ENCODE data around the gene NDUFB2. TPM values are rescaled to one million over a fixed set of nuclear protein-coding genes. Genes with fewer than 3 reads are reported as not detected.

The NDUFB2 gene
- total RNA-seq, 1 experiment from 2014 or later: 189 TPM

DNA sequence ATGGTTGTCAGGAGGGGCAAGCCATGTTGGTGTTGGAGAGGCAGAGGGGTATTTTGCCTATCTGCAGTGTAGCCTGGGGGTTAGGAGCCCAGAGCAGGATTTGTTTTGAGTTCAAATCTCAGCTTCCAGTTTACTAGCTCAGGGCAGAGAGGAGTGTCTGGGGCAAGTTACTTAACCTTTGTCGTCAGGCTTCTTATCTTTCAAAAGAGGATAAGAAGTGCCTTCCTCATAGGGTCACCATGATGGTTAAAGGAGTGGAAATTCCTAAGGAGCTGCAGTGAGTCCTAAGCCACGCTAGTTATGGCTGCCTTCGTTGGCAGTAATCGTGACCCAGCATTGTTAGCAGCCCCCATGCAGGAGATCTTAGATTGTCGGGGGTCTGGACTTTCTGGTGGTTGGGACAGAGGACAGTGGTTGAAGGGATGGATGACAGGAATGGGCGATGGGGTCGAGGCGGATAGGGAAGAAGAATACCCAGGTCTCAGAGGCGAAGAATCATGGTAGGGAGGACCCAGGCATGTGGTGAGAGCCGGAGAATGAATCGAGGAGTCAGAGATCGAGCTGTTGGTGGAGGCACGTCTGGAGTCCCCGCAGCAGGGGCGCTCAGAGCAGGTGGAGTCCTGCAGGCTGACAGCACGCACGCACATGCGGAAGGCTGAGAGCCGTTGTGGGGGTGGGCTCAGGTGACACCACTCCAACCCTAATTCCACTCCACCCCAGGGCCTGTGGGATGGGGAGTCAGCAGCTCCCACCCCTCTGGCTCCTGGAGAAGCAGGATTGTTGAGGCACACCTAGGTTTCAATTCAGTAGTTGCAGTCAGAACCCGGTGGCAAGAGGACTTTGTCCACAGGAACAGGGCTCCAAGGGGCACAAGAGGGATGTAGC lies 12.2 kb upstream of the NDUFB2 start:
- POLR2A ChIA-PET: interaction anchor here (1.2 kb wide), 1 partner anchor 11 kb away, joined by 3 read pairs; the partner anchor contains the start of gene ADCK2
- Mint-ChIP-seq H3K9me3 (ENCODE audit: unreplicated experiment) (no peaks in the 10 kb centered on the region), H3K27ac (ENCODE audit: low read depth, unreplicated experiment) (no peak overlapping the region), H3K27me3 (ENCODE audit: insufficient read depth, unreplicated experiment) (no peaks in the 10 kb centered on the region), H3K4me1 (ENCODE audit: insufficient read depth, unreplicated experiment) (no peaks in the 10 kb centered on the region), H3K36me3 (ENCODE audit: insufficient read depth, unreplicated experiment) (peaks cover 71% of the 10 kb centered on the region), H3K4me3 (ENCODE audit: unreplicated experiment) (no peak overlapping the region)
- BruUV-seq (replicated peaks): no TSS peak
- intact Hi-C loops (cut with micrococcal nuclease): no loop called here
- CTCF ChIA-PET: interaction anchor here (0.6 to 1.1 kb wide), 2 partner anchors 9 to 191 kb away, joined by 3 read pairs; no protein-coding TSS in a partner anchor
- TF ChIP-seq, protein P1, sequence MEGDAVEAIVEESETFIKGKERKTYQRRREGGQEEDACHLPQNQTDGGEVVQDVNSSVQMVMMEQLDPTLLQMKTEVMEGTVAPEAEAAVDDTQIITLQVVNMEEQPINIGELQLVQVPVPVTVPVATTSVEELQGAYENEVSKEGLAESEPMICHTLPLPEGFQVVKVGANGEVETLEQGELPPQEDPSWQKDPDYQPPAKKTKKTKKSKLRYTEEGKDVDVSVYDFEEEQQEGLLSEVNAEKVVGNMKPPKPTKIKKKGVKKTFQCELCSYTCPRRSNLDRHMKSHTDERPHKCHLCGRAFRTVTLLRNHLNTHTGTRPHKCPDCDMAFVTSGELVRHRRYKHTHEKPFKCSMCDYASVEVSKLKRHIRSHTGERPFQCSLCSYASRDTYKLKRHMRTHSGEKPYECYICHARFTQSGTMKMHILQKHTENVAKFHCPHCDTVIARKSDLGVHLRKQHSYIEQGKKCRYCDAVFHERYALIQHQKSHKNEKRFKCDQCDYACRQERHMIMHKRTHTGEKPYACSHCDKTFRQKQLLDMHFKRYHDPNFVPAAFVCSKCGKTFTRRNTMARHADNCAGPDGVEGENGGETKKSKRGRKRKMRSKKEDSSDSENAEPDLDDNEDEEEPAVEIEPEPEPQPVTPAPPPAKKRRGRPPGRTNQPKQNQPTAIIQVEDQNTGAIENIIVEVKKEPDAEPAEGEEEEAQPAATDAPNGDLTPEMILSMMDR (IDR thresholded peaks at IDR 0.05; ENCODE audit: unreplicated experiment): no peak
- no peak for DNase-seq (ENCODE audit: unreplicated experiment)

DNA sequence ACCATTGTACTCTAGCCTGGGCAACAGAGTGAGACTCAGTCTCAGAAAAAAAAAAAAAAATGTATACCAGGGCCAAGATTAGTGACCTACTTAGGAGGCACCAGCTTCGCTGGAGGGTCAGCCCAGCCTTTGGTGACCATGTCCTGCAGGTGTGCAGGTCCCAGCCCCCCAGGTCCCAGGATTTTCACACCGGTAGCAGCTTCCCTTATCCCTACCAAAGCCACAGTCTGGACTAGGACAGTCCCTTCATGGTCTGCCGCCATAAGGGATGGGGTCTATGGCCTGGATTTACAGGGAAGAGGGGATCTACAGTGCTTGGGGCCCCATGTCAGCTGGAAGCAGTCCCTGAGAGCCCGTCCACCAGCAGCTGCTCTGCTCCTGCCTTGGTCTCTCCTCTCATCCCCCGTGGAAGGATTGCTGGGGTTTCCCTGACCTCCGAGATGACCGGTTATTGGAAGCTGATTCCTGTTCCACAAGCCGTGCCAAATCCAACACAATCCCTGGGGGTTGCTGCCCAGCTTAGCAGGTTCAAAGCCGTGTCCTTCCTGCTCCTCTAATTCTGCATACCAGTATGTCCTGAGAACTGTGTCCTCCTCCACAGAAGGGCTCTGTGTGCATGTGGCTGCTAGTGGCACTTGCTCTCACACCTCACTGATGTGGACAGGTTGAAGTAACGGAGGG lies 11.0 kb upstream of the NDUFB2 start:
- no peaks in the 10 kb centered on the region for H3K9me3 Mint-ChIP-seq (ENCODE audit: unreplicated experiment)
- TF ChIP-seq, protein P1 (IDR thresholded peaks at IDR 0.05; ENCODE audit: unreplicated experiment): no peak
- BruUV-seq (replicated peaks): no TSS peak
- no peak for DNase-seq (ENCODE audit: unreplicated experiment)
- H3K27me3 Mint-ChIP-seq (ENCODE audit: insufficient read depth, unreplicated experiment): no peaks in the 10 kb centered on the region
- intact Hi-C loops (cut with micrococcal nuclease): no loop called here
- H3K36me3 Mint-ChIP-seq (ENCODE audit: insufficient read depth, unreplicated experiment): peaks cover 66% of the 10 kb centered on the region
- no peak overlapping the region for H3K4me3 Mint-ChIP-seq (ENCODE audit: unreplicated experiment)
- H3K27ac Mint-ChIP-seq (ENCODE audit: low read depth, unreplicated experiment): no peak overlapping the region
- H3K4me1 Mint-ChIP-seq (ENCODE audit: insufficient read depth, unreplicated experiment): no peaks in the 10 kb centered on the region
- CTCF ChIA-PET: interaction anchor here (0.6 to 1.2 kb wide), 3 partner anchors 9 to 192 kb away, joined by 3 to 4 read pairs (median 3); no protein-coding TSS in a partner anchor
- POLR2A ChIA-PET: interaction anchor here (1.0 to 1.6 kb wide), 2 partner anchors 11 to 13 kb away, joined by 5 to 6 read pairs; partner anchors contain the start of genes ADCK2 and NDUFB2

DNA sequence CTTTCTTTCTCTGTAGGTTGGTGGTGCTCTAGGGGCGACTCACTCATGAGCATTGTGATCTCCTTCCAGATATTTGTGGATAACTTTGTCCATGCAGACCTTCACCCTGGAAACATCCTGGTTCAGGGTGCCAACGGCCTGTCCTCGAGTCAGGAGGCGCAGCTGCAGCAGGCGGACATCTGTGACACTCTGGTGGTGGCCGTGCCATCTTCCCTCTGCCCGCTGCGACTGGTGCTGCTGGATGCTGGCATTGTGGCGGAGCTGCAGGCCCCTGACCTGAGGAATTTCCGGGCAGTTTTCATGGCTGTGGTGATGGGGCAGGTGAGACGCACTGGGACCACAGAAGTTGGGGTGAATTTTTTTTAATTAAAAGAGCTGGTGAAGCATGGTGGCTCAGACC lies 9.6 kb upstream of the NDUFB2 start:
- H3K27ac Mint-ChIP-seq (ENCODE audit: low read depth, unreplicated experiment): no peak overlapping the region
- POLR2A ChIA-PET: interaction anchor here (0.9 to 1.6 kb wide), 2 partner anchors 9 to 57 kb away, joined by 3 to 6 read pairs; partner anchors contain the start of gene NDUFB2
- no peaks in the 10 kb centered on the region for H3K4me1 Mint-ChIP-seq (ENCODE audit: insufficient read depth, unreplicated experiment)
- H3K4me3 Mint-ChIP-seq (ENCODE audit: unreplicated experiment): no peak overlapping the region
- TF ChIP-seq, protein P1 (IDR thresholded peaks at IDR 0.05; ENCODE audit: unreplicated experiment): no peak
- CTCF ChIA-PET: interaction anchor here (0.6 to 1.9 kb wide), 3 partner anchors 12 to 1290 kb away, joined by 3 to 4 read pairs (median 4); no protein-coding TSS in a partner anchor
- intact Hi-C loops (cut with micrococcal nuclease): no loop called here
- peaks cover 64% of the 10 kb centered on the region for H3K36me3 Mint-ChIP-seq (ENCODE audit: insufficient read depth, unreplicated experiment)
- no peak for DNase-seq (ENCODE audit: unreplicated experiment)
- H3K27me3 Mint-ChIP-seq (ENCODE audit: insufficient read depth, unreplicated experiment): no peaks in the 10 kb centered on the region
- H3K9me3 Mint-ChIP-seq (ENCODE audit: unreplicated experiment): no peaks in the 10 kb centered on the region
- no TSS peak for BruUV-seq (replicated peaks)

DNA sequence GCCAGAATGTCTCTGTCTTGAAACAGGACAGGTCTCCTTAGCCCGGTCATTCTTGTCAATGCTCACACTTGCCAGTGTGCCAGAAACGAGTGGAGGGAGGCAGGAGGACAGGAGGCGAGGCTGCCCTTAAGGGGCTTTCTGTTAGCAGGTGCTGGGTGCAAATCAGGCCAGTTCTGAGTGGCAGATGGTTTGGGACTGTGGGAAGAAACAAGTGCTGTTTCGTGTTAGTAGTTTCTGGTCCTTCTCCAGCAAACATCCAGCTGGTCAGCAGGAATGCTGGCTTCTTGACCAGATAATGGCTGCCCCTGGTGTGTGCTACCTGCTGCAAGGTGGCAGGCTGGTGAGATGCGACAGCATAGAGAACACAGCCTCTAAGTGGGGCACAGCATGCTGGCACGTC lies 8.2 kb upstream of the NDUFB2 start:
- no TSS peak for BruUV-seq (replicated peaks)
- TF ChIP-seq, protein P1 (IDR thresholded peaks at IDR 0.05; ENCODE audit: unreplicated experiment): no peak

More for the DNA sequence above, 8.2 kb upstream of the NDUFB2 start:
- Mint-ChIP-seq H3K4me1 (ENCODE audit: insufficient read depth, unreplicated experiment) (no peaks in the 10 kb centered on the region), H3K4me3 (ENCODE audit: unreplicated experiment) (no peak overlapping the region), H3K36me3 (ENCODE audit: insufficient read depth, unreplicated experiment) (peaks cover 54% of the 10 kb centered on the region), H3K27me3 (ENCODE audit: insufficient read depth, unreplicated experiment) (no peaks in the 10 kb centered on the region), H3K27ac (ENCODE audit: low read depth, unreplicated experiment) (no peak overlapping the region), H3K9me3 (ENCODE audit: unreplicated experiment) (no peaks in the 10 kb centered on the region)
- POLR2A ChIA-PET: no interaction called here
- CTCF ChIA-PET: interaction anchor here (0.6 to 1.9 kb wide), 2 partner anchors 12 to 31 kb away, joined by 3 to 4 read pairs; no protein-coding TSS in a partner anchor
- intact Hi-C loops (cut with micrococcal nuclease): no loop called here
- no peak for DNase-seq (ENCODE audit: unreplicated experiment)
